Panc1 (cell line): ENCODE results near the gene RCL1.

Experiments
- POLR2AphosphoS5 ChIP-seq: IDR thresholded peaks from 2 replicates; pipeline ENCODE4 v1.6.1; 2012; ENCODE audit warnings: mild to moderate bottlenecking, low read depth, low read length, moderate library complexity
- SIN3A ChIP-seq: IDR thresholded peaks from 2 replicates; pipeline ENCODE4 v1.6.1; 2012; ENCODE audit warnings: low read depth, mild to moderate bottlenecking, low read length, moderate library complexity, borderline replicate concordance; ENCODE audit not compliant: insufficient read depth
- TCF7L2 ChIP-seq: IDR thresholded peaks from 2 replicates; pipeline ENCODE4 v1.6.1; 2011; ENCODE audit warnings: mild to moderate bottlenecking, low read depth, low read length, inconsistent platforms
- TF ChIP-seq, protein P1 (sequence below): fragments of 450-650 bp; IDR thresholded peaks from 2 replicates; pipeline ENCODE4 v1.5.1; 2017; ENCODE audit warnings: mild to moderate bottlenecking
- TF ChIP-seq, protein P2 (sequence below), 2 experiments: IDR thresholded peaks; 2 replicates each; pipeline ENCODE4 v1.6.1; 2011 to 2012; ENCODE audit warnings: low read depth in 2 of 2, control low read depth in 1 of 2, low read length in 1 of 2, mild to moderate bottlenecking in 1 of 2, moderate library complexity in 1 of 2; ENCODE audit not compliant: insufficient read depth in 1 of 2

DNA sequence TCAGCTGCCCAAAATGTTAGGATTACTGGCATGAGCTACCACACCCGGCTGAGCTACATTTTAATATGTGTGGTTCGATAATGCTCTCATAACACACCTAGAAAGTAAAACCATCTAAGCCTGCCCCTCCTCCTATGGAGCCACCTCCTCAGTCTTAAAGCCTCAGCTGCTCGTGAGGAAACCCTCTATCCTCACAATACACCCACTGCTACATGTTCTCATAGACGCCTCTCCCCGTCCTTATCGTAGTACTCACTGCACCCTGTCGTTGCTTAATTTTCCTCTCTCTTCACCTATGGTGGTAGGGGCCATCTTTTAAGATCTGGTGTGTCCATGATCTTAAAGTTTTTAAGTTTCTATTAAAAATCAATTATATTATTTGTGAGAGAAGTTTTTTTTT lies 72.9 kb downstream of the RCL1 start:
- TF ChIP-seq, protein P1, sequence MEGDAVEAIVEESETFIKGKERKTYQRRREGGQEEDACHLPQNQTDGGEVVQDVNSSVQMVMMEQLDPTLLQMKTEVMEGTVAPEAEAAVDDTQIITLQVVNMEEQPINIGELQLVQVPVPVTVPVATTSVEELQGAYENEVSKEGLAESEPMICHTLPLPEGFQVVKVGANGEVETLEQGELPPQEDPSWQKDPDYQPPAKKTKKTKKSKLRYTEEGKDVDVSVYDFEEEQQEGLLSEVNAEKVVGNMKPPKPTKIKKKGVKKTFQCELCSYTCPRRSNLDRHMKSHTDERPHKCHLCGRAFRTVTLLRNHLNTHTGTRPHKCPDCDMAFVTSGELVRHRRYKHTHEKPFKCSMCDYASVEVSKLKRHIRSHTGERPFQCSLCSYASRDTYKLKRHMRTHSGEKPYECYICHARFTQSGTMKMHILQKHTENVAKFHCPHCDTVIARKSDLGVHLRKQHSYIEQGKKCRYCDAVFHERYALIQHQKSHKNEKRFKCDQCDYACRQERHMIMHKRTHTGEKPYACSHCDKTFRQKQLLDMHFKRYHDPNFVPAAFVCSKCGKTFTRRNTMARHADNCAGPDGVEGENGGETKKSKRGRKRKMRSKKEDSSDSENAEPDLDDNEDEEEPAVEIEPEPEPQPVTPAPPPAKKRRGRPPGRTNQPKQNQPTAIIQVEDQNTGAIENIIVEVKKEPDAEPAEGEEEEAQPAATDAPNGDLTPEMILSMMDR, result no peak
- TF ChIP-seq POLR2AphosphoS5, result no peak
- TF ChIP-seq, protein P2, sequence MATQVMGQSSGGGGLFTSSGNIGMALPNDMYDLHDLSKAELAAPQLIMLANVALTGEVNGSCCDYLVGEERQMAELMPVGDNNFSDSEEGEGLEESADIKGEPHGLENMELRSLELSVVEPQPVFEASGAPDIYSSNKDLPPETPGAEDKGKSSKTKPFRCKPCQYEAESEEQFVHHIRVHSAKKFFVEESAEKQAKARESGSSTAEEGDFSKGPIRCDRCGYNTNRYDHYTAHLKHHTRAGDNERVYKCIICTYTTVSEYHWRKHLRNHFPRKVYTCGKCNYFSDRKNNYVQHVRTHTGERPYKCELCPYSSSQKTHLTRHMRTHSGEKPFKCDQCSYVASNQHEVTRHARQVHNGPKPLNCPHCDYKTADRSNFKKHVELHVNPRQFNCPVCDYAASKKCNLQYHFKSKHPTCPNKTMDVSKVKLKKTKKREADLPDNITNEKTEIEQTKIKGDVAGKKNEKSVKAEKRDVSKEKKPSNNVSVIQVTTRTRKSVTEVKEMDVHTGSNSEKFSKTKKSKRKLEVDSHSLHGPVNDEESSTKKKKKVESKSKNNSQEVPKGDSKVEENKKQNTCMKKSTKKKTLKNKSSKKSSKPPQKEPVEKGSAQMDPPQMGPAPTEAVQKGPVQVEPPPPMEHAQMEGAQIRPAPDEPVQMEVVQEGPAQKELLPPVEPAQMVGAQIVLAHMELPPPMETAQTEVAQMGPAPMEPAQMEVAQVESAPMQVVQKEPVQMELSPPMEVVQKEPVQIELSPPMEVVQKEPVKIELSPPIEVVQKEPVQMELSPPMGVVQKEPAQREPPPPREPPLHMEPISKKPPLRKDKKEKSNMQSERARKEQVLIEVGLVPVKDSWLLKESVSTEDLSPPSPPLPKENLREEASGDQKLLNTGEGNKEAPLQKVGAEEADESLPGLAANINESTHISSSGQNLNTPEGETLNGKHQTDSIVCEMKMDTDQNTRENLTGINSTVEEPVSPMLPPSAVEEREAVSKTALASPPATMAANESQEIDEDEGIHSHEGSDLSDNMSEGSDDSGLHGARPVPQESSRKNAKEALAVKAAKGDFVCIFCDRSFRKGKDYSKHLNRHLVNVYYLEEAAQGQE (IDR thresholded peaks at IDR 0.05; ENCODE audit: insufficient read depth in 1 of 2, low read depth in 2 of 2, low read length in 1 of 2), result no peak
- no peak for TF ChIP-seq SIN3A
- TF ChIP-seq TCF7L2, result no peak
